Motor neuron (in vitro differentiated cells): ENCODE measurements around the gene USP1. TPM values are rescaled to one million over a fixed set of nuclear protein-coding genes. Genes with fewer than 3 reads are reported as not detected.

Experiments used
- ATAC-seq, 8 experiments: fragments of 200-7000 bp; cut with Tn5 transposase; replicated peaks in 6 of 8; 2 replicates each; pipeline ENCODE4 v1.8.0; 2021; ENCODE audit warnings: mild to moderate bottlenecking in 8 of 8, moderate library complexity in 8 of 8
- H3K27ac ChIP-seq, 2 donors: fragments of 250-450 bp; sonication (Bioruptor Pico); 2 replicates each; pipeline ENCODE4 v1.9.0; 2021; ENCODE audit warnings: antibody characterized with exemption in 2 of 2, mild to moderate bottlenecking in 2 of 2, moderate library complexity in 1 of 2
- H3K4me1 ChIP-seq, 2 donors: fragments of 250-450 bp; sonication (Bioruptor Pico); replicated peaks in 1 of 2; 2 replicates each; pipeline ENCODE4 v1.6.1; 2021; ENCODE audit warnings: antibody characterized with exemption in 2 of 2, mild to moderate bottlenecking in 2 of 2, moderate library complexity in 1 of 2
- H3K4me3 ChIP-seq, 5 donors: fragments of 250-450 bp; sonication (Bioruptor Pico); 2 replicates each; pipeline ENCODE4 v1.9.0; 2021; ENCODE audit warnings: antibody characterized with exemption in 5 of 5, mild to moderate bottlenecking in 5 of 5, moderate library complexity in 4 of 5
- WGBS, 10 experiments: fragments of 450-650 bp; shearing (Covaris generic); methylation state at CpG; one replicate each; pipeline ENCODE4 v1.0.0; 2022; 5-methylcytosine and 5-hydroxymethylcytosine counted together
- in situ Hi-C, 9 experiments: fragments of 400-800 bp; cut with MboI; loops; one replicate each; pipeline ENCODE4 v1.15.0; 2021; ENCODE audit warnings: low sequenced_read_pairs in 9 of 9, low pct_unique_long_range_greater_than_20kb in 2 of 9; ENCODE audit not compliant: unreplicated experiment in 9 of 9
- total RNA-seq, 8 experiments: library from RNA; unstranded; fragments of 300-600 nt; gene quantifications; 2 replicates each; pipeline versions ENCODE4 v1.2.3 to v1.2.4, GENCODE V29; 2022

Gene USP1
- total RNA-seq, 8 experiments from 2014 or later = 8.9 to 81.5 (median 29.2) TPM

DNA sequence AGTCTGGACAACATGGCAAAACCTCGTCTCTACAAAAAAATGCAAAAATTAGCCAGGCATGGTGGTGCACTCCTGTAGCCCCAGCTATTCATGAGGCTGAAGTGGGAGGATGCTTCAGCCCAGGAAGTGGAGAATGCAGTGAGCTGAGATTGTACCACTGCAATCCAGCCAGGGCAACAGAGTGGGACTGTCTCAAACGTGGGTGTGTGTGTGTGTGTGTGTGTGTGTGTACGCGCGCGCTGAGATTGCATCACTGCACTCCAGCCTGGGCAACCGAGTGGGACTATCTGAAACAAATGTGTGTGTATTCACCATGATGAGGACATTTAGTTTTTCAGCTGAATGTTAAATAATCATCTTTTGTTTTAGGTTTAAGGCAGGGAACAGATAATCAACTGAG lies 21.1 kb downstream of the USP1 start:
- Histone ChIP-seq H3K27ac (no peak overlapping the region), H3K4me1 (no peaks in the 10 kb centered on the region), H3K4me3 (no peak overlapping the region)
- 69 to 100% (median 90%) methylated on average over 1 to 7 of the region's 7 CpGs; no CpG with 5 or more reads in 4 of the 10 experiments for WGBS, 10 experiments
- in situ Hi-C loops = no loop called here
- no peak for ATAC-seq

DNA sequence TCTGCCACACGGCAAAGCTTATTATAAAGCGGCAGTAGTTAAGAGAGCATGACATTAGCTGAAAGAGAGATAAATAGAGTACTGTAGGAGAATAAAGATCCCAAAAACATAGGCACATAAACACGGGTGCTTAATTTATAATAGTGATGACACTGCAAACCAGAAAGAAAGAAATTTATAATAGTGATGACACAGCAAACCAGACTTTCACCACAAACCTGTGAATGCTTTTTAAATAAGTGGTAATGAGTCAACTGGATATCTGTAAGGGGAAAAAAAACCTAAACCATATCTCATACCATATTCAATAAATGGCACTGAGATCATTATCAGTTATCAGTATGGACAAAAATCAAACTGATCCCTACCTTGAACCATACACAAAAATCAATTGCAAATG lies 25.5 kb downstream of the USP1 start:
- in situ Hi-C loops = no loop called here
- H3K27ac ChIP-seq = no peak overlapping the region
- no peak for ATAC-seq
- no peaks in the 10 kb centered on the region for H3K4me1 ChIP-seq
- 79 to 100% (median 97%) methylated on average over 1 to 3 of the region's 3 CpGs for WGBS, 10 experiments
- H3K4me3 ChIP-seq = no peak overlapping the region

DNA sequence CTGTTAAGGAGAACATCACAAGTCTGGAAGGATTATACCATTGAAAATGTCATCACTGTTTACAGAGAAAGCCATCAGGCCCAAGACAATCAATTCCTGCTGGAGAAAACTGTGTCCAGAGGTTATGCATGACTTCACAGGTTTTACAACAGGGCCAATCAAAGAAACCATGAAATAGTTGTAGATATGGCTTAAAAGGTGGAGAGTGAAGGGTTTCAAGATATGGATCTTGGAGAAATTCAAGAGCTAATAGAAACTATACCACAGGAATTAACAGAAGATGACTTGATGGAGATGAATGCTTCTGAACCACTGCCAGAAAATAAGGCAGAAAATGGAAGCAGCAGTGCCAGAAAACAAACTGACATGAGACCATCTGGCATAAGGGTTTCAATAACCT lies 30.2 kb downstream of the USP1 start:
- in situ Hi-C loops = no loop called here
- no peaks in the 10 kb centered on the region for H3K4me1 ChIP-seq
- H3K4me3 ChIP-seq = no peak overlapping the region
- ATAC-seq = no peak
- H3K27ac ChIP-seq = no peak overlapping the region

DNA sequence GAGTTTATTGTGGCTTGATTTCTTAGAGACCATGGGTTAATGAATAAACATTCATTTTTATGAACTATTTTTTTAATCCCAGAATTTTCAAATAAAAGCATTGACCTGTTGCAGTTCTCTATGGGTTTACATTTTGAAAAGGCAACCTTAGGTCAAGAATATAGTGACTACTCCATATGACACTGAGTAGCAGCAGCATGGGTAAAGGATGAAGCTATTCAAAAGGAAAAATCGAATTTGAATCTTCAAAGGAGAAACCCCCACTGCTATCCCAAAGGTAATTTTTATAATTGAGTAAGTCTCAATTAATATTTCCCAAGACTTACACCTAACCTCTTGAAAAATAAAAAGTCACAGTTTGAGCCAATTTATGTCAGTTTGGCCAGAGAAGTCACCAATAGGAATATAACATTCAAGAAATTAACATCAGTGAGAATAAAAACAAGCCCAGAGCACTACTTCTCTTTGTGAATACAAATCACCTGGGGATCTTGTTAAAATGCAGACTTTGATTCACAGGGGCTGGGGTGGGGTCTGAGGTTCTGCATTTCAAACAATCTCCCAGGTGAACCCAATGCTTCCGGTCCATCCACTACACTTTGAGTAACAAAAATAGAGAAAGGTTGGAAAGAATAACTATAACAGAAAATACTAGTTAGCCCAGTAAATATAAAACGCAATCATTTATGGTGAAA lies 39.8 kb downstream of the USP1 start:
- Histone ChIP-seq H3K4me1 (no peaks in the 10 kb centered on the region), H3K4me3 (no peak overlapping the region), H3K27ac (no peak overlapping the region)
- ATAC-seq = no peak
- in situ Hi-C loops = no loop called here
- 49 to 95% (median 72%) methylated on average over 2 to 3 of the region's 3 CpGs for WGBS, 10 experiments

DNA sequence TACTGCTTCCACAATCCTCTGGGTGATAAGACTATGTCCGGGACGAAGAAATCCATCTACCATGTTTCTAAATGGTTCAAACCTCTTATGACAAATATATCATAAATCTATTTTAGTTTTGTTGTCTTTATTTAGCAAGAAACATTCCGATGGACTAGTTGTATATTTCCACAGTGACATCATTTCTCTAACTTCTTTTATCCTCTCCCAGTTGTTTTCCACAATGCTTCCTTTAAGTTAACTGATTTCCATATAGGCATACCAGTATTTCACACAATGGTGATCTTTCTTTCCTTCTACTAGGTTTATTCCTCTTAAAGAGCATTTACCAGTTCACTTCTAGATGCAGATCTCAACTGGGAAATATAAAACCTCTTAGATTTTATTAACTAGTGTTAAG lies 44.8 kb downstream of the USP1 start:
- in situ Hi-C loops = no loop called here
- no peak for ATAC-seq
- WGBS, 10 experiments = 66 to 100% (median 90%) methylated on average over 3 of the region's 3 CpGs
- Histone ChIP-seq H3K4me1 (no peaks in the 10 kb centered on the region), H3K27ac (no peak overlapping the region), H3K4me3 (no peak overlapping the region)

DNA sequence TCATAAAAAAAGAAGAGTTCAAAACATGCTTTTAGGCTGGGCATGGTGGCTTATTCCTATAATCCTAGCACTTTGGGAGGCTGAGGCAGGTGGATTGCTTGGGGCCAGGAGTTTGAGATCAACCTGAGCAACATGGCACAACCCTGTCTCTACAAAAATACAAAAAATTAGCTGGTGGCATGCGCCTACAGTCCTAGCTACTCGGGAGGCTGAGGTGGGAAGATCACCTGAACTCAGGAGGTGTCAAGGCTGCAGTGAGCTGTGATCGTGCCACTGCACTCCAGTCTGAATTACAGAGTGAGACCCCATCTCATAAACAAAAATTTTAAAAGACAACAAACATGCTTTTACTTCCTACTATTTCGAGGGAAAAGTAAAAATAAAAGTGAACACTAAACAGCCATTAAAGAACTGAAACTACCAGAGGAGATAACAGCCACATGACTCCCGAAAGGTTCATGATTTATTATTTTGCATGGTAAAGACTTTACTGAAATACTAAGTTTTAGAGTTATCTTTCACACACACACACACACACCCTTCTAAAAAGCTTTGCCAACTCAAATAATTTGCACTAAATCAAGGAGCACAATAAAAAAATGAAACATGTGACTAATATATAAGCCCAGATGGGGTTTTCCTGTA lies 48.1 kb downstream of the USP1 start:
- no peak for ATAC-seq
- Histone ChIP-seq H3K27ac (no peak overlapping the region), H3K4me3 (no peak overlapping the region), H3K4me1 (no peaks in the 10 kb centered on the region)
- 45 to 100% (median 79%) methylated on average over 2 to 5 of the region's 5 CpGs; no CpG with 5 or more reads in 3 of the 10 experiments for WGBS, 10 experiments
- in situ Hi-C loops = no loop called here

DNA sequence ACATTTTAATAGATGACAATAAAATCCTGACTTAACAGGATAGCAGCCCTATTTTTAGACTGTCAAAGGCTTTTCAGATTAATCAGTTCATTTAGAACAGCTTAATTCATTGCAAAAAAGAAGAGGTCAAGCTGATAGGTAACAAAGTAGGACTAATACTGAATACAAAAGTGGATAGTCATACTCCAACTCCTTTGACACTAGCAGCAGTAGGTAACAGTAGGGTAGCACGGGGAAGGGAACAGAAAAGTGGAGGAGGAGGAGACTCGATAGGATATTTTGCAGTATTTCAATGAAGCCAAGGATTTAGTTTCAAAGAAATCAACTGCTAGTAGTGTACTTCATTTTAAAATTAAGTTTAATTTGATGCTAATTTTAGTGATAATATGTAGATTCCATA lies 51.1 kb downstream of the USP1 start:
- 29 to 100% (median 58%) methylated on average over 1 to 2 of the region's 2 CpGs; no CpG with 5 or more reads in 1 of the 10 experiments for WGBS, 10 experiments

DNA sequence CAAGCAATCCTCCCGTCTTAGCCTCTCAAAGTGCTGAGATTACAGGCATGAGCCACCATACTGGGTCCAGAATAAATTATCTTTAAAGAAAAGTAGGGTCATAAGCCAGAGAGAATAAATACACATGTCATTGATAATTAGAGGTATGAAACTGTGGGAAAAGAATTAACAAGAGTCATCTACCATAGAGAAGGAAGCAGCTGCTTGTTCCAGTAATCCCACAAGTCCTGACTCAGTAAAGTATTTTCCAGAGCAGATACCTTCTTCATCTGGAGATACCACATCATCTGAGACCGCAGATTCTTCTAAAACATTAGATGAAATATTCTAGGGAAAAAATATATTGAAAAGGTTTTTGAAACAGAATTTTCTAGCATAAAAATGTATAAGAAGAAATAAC lies 55.7 kb downstream of the USP1 start:
- no peak for ATAC-seq
- in situ Hi-C loops = no loop called here
- H3K4me1 ChIP-seq = no peaks in the 10 kb centered on the region
- WGBS, 10 experiments = 90 to 100% (median 100%) methylated on average over 1 to 2 of the region's 2 CpGs
- H3K4me3 ChIP-seq = no peak overlapping the region
- H3K27ac ChIP-seq = no peak overlapping the region

More for the DNA sequence above, 51.1 kb downstream of the USP1 start:
- H3K4me1 ChIP-seq = no peaks in the 10 kb centered on the region
- no peak overlapping the region for H3K27ac ChIP-seq
- no peak for ATAC-seq
- H3K4me3 ChIP-seq = no peak overlapping the region
- in situ Hi-C loops = no loop called here

DNA sequence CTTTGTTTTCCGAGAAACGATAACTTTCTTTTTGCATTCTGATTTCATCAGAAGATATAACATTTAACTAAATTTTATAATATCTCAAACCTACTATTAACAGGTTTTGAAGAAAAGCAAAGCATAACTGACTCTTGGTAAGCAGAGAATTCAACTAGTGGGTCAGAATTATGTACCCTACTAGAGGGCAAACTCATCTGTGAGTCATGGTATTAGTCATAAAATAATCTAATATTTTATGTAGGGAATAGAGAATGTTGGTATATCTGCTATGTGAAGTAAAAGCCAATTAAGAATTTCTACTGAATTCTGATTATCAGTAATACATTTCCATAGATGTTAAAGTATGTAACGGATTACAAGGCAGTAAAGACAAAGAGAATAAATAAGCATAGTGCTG lies 56.8 kb downstream of the USP1 start:
- in situ Hi-C loops = no loop called here
- Histone ChIP-seq H3K27ac (no peak overlapping the region), H3K4me1 (no peaks in the 10 kb centered on the region), H3K4me3 (no peak overlapping the region)
- WGBS, 10 experiments = 80 to 100% (median 93%) methylated on average over 2 to 3 of the region's 3 CpGs
- no peak for ATAC-seq

DNA sequence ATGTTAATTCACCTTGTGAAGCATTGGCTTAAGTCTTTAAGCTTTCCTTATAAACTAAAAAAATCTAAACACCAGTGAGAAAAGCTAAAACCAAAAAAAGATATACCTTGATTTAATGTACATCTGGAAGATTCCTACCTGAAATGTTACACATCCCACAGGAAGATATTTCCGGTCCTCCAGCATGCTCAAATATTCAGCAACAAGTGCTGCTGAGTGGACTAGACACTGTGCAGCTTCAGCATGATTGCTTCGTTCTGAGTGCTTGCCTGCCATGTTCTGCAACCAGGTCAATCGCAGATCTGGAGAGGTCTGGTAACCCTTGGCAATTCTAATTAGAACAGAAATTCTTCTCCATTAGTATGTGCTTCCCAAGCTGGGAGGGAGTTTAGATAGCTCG lies 57.3 kb downstream of the USP1 start:
- Histone ChIP-seq H3K4me1 (no peaks in the 10 kb centered on the region), H3K27ac (no peak overlapping the region), H3K4me3 (no peak overlapping the region)
- WGBS, 10 experiments = 90 to 100% (median 93%) methylated on average over 1 to 4 of the region's 4 CpGs; no CpG with 5 or more reads in 3 of the 10 experiments
- in situ Hi-C loops = no loop called here
- ATAC-seq = no peak

DNA sequence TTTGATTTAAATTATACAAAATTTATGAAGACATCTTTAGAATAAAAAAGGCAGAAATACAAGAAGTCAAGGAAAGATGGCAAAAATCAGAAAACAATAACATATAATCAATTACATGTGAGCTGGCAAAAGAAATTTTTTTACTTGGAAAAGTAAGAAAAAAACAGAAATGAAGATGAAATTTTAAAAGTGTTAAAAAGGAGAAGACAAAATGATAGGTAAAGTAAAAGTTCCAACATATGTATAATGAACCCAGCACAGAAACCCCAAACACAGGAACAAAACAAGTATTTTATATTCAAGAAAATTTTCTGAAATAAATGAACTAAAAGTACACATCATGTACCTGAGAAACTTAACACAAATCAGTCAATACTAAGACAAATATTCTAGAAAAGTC lies 63.4 kb downstream of the USP1 start:
- no peak for ATAC-seq
- H3K4me3 ChIP-seq = no peak overlapping the region
- no peak overlapping the region for H3K27ac ChIP-seq
- H3K4me1 ChIP-seq = no peaks in the 10 kb centered on the region
- in situ Hi-C loops = loop anchor here in 2 of 9 experiments (25.0 kb wide), 1 partner anchor 237 kb away; no protein-coding TSS in a partner anchor

Other genes with a start within 250 kb of the USP1 start
- 1 to 10 TPM in 4 of 8 experiments, under 1 TPM in 3, not detected in 1; 0.05 to 6.9 (median 2.4) TPM for gene L1TD1, start 242.2 kb upstream of the USP1 start, total RNA-seq
- 1 to 10 TPM in 6 of 8 experiments, under 1 TPM in 2; 0.27 to 6.7 (median 1.2) TPM for gene KANK4, start 117.6 kb upstream of the USP1 start, total RNA-seq
- 1 to 10 TPM in 5 of 8 experiments, under 1 TPM in 3; 0.41 to 3.9 (median 1.8) TPM for gene ANGPTL3, start 160.5 kb downstream of the USP1 start, total RNA-seq